ENCODE measurements around the gene ATP9A. TPM values are rescaled to one million over a fixed set of nuclear protein-coding genes. Genes with fewer than 3 reads are reported as not detected.
A peak's percentile ranks its signal among the peaks of the same experiment; 100 is the strongest.

ATP9A gene
- total and polyA plus RNA-seq, 2 donors (not counting 1 experiment from before 2014, with no cell fraction given), result 23.3 to 96.3 TPM

DNA sequence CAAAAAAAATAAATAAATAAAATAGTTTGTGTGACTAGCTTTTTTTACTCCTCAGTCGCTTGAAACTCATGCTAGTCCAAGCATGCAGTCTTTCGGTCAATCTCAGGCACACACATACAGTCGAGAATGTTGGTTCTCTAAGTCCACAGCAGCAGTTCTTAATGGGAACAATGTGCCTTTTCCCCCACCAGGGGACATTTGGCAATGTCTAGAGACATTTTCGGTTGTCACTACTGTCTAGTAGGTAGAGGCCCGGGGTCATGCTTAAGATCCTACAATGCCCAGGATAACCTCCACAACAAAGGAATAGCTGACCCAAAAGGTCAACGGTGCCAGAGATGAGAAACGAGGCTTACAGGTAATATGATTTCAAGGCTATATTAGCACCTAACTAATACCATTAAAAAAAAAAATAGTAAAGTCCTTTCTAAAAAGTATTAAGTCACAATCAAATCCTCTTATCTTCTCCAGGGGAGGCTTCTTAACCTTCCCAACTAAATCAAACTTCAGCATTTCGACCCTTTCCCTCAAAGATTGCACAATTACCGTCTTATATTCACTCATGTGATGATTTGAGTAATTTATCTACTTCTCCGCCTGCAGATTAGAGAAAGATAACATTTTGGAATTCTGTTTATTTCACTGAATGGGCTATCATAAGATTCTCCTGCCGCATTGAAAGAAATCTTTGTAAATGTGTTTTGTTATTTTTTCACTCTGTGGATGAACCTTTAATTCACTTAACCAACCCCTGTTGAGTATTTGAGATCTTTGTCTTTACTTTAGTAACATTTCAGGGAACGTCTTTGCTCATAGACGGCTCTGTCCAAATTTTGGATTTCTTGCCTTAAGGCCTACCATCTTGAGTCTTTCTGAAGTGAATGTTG, 42.2 kb upstream of the ATP9A start:
- H3K79me2 ChIP-seq (ENCODE audit: control insufficient read depth, insufficient read depth, low read length), result no peaks in the 10 kb centered on the region
- no peak overlapping the region for H3K4me2 ChIP-seq (ENCODE audit: extremely low read depth, insufficient read depth, low read length)

DNA sequence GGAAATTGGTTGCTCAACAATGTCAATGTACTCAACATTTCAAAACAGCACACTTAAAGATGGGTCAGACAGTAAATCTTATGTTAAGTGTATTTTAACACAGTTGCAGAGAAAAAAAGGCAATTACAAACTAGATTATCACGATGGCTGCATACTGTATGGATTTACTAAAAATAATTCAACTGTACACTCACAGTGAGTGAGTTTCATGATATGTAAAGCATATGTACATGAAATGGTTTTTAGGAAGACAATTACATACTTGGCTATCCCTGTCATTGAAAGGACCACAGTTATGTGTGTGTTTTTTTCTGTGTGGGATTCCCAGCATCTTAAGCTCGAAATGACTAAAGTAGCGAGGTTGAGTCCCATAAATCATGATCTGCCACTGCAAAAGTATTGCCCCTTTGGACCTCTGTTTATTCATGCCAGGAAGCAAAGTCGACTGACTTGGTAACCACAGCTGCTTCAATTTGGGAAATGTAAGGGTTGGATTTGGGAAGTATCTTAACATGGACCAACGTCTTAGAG, 39.6 kb upstream of the ATP9A start:
- H3K9ac ChIP-seq (ENCODE audit: insufficient read depth, low read length), result no peak overlapping the region
- no peaks in the 10 kb centered on the region for H3K79me2 ChIP-seq (ENCODE audit: control insufficient read depth, insufficient read depth, low read length)
- TF ChIP-seq, protein P1, sequence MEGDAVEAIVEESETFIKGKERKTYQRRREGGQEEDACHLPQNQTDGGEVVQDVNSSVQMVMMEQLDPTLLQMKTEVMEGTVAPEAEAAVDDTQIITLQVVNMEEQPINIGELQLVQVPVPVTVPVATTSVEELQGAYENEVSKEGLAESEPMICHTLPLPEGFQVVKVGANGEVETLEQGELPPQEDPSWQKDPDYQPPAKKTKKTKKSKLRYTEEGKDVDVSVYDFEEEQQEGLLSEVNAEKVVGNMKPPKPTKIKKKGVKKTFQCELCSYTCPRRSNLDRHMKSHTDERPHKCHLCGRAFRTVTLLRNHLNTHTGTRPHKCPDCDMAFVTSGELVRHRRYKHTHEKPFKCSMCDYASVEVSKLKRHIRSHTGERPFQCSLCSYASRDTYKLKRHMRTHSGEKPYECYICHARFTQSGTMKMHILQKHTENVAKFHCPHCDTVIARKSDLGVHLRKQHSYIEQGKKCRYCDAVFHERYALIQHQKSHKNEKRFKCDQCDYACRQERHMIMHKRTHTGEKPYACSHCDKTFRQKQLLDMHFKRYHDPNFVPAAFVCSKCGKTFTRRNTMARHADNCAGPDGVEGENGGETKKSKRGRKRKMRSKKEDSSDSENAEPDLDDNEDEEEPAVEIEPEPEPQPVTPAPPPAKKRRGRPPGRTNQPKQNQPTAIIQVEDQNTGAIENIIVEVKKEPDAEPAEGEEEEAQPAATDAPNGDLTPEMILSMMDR (conservative IDR thresholded peaks at IDR 0.05 in 1 of 2, IDR thresholded peaks at IDR 0.05 in 1 of 2; ENCODE audit: low read depth in 1 of 2, low read length in 2 of 2), result no peak
- no peak for TF ChIP-seq EZH2 (IDR thresholded peaks at IDR 0.05; ENCODE audit: low read length, missing control alignments)
- H4K20me1 ChIP-seq (ENCODE audit: control insufficient read depth, extremely low read depth, insufficient read depth, low read length), result no peaks in the 10 kb centered on the region
- no peaks in the 10 kb centered on the region for H3K36me3 ChIP-seq (ENCODE audit: control insufficient read depth, insufficient read depth, low read length)
- no peaks in the 10 kb centered on the region for H3K27me3 ChIP-seq (ENCODE audit: control insufficient read depth, insufficient read depth, low read length)
- no peaks in the 10 kb centered on the region for H3K4me1 ChIP-seq (ENCODE audit: control insufficient read depth, extremely low read depth, insufficient read depth, low read length)
- H2AFZ ChIP-seq (ENCODE audit: low read length), result no peak overlapping the region
- no peaks in the 10 kb centered on the region for H3K9me3 ChIP-seq (ENCODE audit: control insufficient read depth, insufficient read depth, low read depth, low read length)
- H3K4me3 ChIP-seq (replicated peaks in 1 of 4; ENCODE audit: control extremely low read depth in 1 of 4, insufficient read depth in 1 of 4, low read depth in 3 of 4, low read length in 4 of 4), result no peak overlapping the region
- no peak overlapping the region for H3K4me2 ChIP-seq (ENCODE audit: extremely low read depth, insufficient read depth, low read length)
- peak in 1 of 2 donors; percentile 79 for DNase-seq (ENCODE audit: low read depth in 2 of 2)
- H3K27ac ChIP-seq (ENCODE audit: insufficient read depth, low read length), result no peak overlapping the region

More for the DNA sequence above, 42.2 kb upstream of the ATP9A start:
- Histone ChIP-seq H2AFZ (ENCODE audit: low read length) (no peak overlapping the region), H3K27ac (ENCODE audit: insufficient read depth, low read length) (no peak overlapping the region), H3K4me3 (replicated peaks in 1 of 4; ENCODE audit: control extremely low read depth in 1 of 4, insufficient read depth in 1 of 4, low read depth in 3 of 4, low read length in 4 of 4) (no peak overlapping the region), H3K9ac (ENCODE audit: insufficient read depth, low read length) (no peak overlapping the region), H3K36me3 (ENCODE audit: control insufficient read depth, insufficient read depth, low read length) (no peaks in the 10 kb centered on the region), H3K27me3 (ENCODE audit: control insufficient read depth, insufficient read depth, low read length) (no peaks in the 10 kb centered on the region), H4K20me1 (ENCODE audit: control insufficient read depth, extremely low read depth, insufficient read depth, low read length) (no peaks in the 10 kb centered on the region), H3K9me3 (ENCODE audit: control insufficient read depth, insufficient read depth, low read depth, low read length) (no peaks in the 10 kb centered on the region), H3K4me1 (ENCODE audit: control insufficient read depth, extremely low read depth, insufficient read depth, low read length) (no peaks in the 10 kb centered on the region)
- no peak for DNase-seq (ENCODE audit: low read depth in 2 of 2)
- TF ChIP-seq, protein P1 (conservative IDR thresholded peaks at IDR 0.05 in 1 of 2, IDR thresholded peaks at IDR 0.05 in 1 of 2; ENCODE audit: low read depth in 1 of 2, low read length in 2 of 2), result peak in 1 of 2 donors; percentile 17
- no peak for TF ChIP-seq EZH2 (IDR thresholded peaks at IDR 0.05; ENCODE audit: low read length, missing control alignments)

DNA sequence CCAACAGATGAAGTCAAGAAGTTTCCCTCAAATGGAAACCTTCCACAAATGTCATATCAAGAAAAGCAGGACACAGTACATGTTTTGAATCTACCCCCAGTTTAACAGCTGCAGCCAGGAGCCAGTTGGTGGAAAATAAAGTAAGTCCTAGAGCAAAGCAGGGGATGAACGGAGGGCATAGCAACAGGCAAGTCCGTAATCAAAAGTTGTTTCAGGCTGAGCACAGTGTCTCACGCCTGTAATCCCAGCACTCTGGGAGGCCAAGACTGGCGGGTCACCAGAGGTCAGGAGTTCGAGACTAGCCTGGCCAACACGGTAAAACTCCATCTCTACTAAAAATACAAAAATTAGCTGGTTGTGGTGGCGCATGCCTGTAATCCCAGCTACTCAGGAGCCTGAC, 36.6 kb upstream of the ATP9A start:
- H2AFZ ChIP-seq (ENCODE audit: low read length), result no peak overlapping the region
- H3K4me1 ChIP-seq (ENCODE audit: control insufficient read depth, extremely low read depth, insufficient read depth, low read length), result peaks cover 4% of the 10 kb centered on the region
- H3K4me2 ChIP-seq (ENCODE audit: extremely low read depth, insufficient read depth, low read length), result no peak overlapping the region
- no peaks in the 10 kb centered on the region for H3K79me2 ChIP-seq (ENCODE audit: control insufficient read depth, insufficient read depth, low read length)
- peaks cover 2% of the 10 kb centered on the region for H3K27me3 ChIP-seq (ENCODE audit: control insufficient read depth, insufficient read depth, low read length)
- no peak overlapping the region for H3K4me3 ChIP-seq (replicated peaks in 1 of 4; ENCODE audit: control extremely low read depth in 1 of 4, insufficient read depth in 1 of 4, low read depth in 3 of 4, low read length in 4 of 4)
- H3K9ac ChIP-seq (ENCODE audit: insufficient read depth, low read length), result no peak overlapping the region
- no peaks in the 10 kb centered on the region for H4K20me1 ChIP-seq (ENCODE audit: control insufficient read depth, extremely low read depth, insufficient read depth, low read length)
- H3K36me3 ChIP-seq (ENCODE audit: control insufficient read depth, insufficient read depth, low read length), result no peaks in the 10 kb centered on the region
- no peak for DNase-seq (ENCODE audit: low read depth in 2 of 2)
- TF ChIP-seq EZH2 (IDR thresholded peaks at IDR 0.05; ENCODE audit: low read length, missing control alignments), result no peak
- TF ChIP-seq, protein P1 (conservative IDR thresholded peaks at IDR 0.05 in 1 of 2, IDR thresholded peaks at IDR 0.05 in 1 of 2; ENCODE audit: low read depth in 1 of 2, low read length in 2 of 2), result no peak
- no peaks in the 10 kb centered on the region for H3K9me3 ChIP-seq (ENCODE audit: control insufficient read depth, insufficient read depth, low read depth, low read length)
- H3K27ac ChIP-seq (ENCODE audit: insufficient read depth, low read length), result no peak overlapping the region
